Right lobe of liver (tissue), 4 donors: ENCODE data around the gene FMC1.

Experiments
- CTCF ChIP-seq, 4 donors: fragments of 200-600 bp in 3 of 4; fragments of 450-650 bp in 1 of 4; IDR thresholded peaks; one replicate each; pipeline versions ENCODE4 v1.5.1 to v1.8.0; 2016 to 2022; ENCODE audit warnings: antibody characterized with exemption in 4 of 4, mild to moderate bottlenecking in 2 of 4
- POLR2A ChIP-seq: fragments of 450-650 bp; IDR thresholded peaks from one replicate; pipeline ENCODE4 v1.6.1; 2017; ENCODE audit warnings: antibody characterized with exemption, mild to moderate bottlenecking
- donor health status: DM: no; HTN: no; CAD: no.
- donor health status: DM: no; HTN: no; CAD: no.
- donor health status: DM: no; HTN: yes; CAD: no.

DNA sequence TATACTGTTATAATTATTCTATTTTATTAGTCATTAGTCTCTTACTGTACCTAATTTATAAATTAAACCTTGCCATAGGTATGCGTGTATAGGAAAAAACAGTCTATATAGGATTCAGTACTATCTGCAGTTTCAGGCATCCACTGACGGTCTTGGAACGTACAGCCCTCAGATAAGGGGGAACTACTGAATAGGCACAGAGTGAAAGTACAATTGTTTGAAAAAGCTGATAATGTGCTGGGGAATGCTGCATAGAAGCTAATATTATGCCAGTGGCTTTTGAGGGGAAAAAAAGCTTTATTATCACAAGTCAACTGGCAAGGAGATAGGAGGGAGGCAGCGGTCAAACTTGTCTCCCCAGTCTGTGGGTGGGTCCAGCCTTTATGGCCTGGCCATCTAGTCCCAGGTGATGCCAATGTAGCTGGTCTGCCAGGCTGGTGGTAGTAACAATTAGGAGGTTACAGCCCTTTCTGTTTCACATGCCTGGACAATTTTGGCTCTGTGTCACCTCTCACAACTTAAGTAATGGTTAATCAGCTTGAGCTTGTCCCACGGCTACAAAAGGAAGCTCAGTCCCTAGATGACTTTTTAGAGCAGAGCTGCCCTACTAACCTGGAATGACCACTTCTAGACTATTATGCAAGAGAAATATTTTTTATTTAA is 8.3 kb upstream of the FMC1 start:
- TF ChIP-seq CTCF (IDR thresholded peaks at IDR 0.05) (no peak), POLR2A (no peak)
